Right atrium auricular region (tissue), 2 donors: ENCODE results near the gene KNG1. TPM values are rescaled to one million over a fixed set of nuclear protein-coding genes. Genes with fewer than 3 reads are reported as not detected.
"Not testable (repeated sequence)": the region's sequence is repeated elsewhere in the genome, so short reads cannot be mapped to it uniquely, and the experiment has no call there.

Experiments used
- DNase-seq: peaks from one replicate; pipeline ENCODE4 v3.0.0-alpha.2; 2019; ENCODE audit warnings: low spot score
- H3K27ac ChIP-seq, 2 donors: fragments of 200-600 bp; sonication (generic); 1 replicate in 1 of 2; 2 replicates in 1 of 2; pipeline ENCODE4 v1.5.1; 2016 to 2019
- H3K27me3 ChIP-seq, 2 donors: fragments of 200-600 bp; sonication (generic); one replicate each; pipeline versions ENCODE4 v1.5.1 to v1.6.0; 2017 to 2019
- H3K36me3 ChIP-seq: fragments of 200-600 bp; sonication (generic); one replicate; pipeline ENCODE4 v1.5.1; 2016
- H3K4me1 ChIP-seq, 2 donors: fragments of 200-600 bp; sonication (generic); one replicate each; pipeline versions ENCODE4 v1.5.1 to v1.6.0; 2017 to 2019
- H3K4me3 ChIP-seq, 2 donors: fragments of 200-600 bp; sonication (generic); 1 replicate in 1 of 2; 2 replicates in 1 of 2; pipeline ENCODE4 v1.5.1; 2017 to 2019; ENCODE audit warnings: mild to moderate bottlenecking in 1 of 2, moderate library complexity in 1 of 2
- H3K9me3 ChIP-seq, 2 donors: fragments of 200-600 bp; sonication (generic); one replicate each; pipeline ENCODE4 v1.5.1; 2019
- CTCF ChIP-seq, 2 donors: fragments of 200-600 bp; sonication (generic); IDR thresholded peaks; one replicate each; pipeline ENCODE4 v1.5.1; 2019; ENCODE audit warnings: antibody characterized with exemption in 2 of 2
- total RNA-seq, 2 donors: library from RNA; depleted of rRNA; stranded (reverse); fragments of >200 nt; gene quantifications; one replicate each; pipeline ENCODE4 v1.1.0, GENCODE V29; 2016

Gene KNG1
- total RNA-seq, 2 donors from 2014 or later: 0.59 TPM; not detected in 1

GRCh38 chr3:186679151-186679550, 38.0 kb upstream of the KNG1 start:
- H3K9me3 ChIP-seq: no peaks in the 10 kb centered on the region
- H3K27ac ChIP-seq: no peak overlapping the region
- H3K4me3 ChIP-seq: no peak overlapping the region
- DNase-seq: no peak
- no peaks in the 10 kb centered on the region for H3K4me1 ChIP-seq
- TF ChIP-seq CTCF (IDR thresholded peaks at IDR 0.05): no peak
- no peaks in the 10 kb centered on the region for H3K27me3 ChIP-seq
- no peaks in the 10 kb centered on the region for H3K36me3 ChIP-seq

DNA sequence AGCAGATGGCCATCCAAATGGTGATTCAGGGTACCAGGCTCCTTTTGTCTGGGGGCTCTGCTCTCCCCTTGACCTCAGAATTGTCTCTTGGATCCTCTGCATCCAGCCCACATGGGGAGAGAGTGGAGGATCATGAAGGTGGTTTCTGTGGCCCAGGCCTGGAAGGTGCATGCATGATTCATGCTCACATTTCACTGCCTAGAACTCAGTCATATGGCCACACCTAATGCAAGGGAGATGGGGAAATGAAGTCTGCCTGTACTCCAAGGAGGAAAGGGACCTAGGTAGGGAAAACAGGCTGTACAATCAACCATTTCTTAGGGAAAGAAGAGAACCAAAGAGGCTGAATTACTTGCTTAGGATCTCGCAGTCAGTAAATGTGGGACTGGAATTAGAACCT, 36.3 kb upstream of the KNG1 start:
- no peak for TF ChIP-seq CTCF (IDR thresholded peaks at IDR 0.05)
- Histone ChIP-seq H3K9me3 (no peaks in the 10 kb centered on the region), H3K4me1 (no peaks in the 10 kb centered on the region), H3K36me3 (no peaks in the 10 kb centered on the region), H3K27ac (no peak overlapping the region), H3K4me3 (no peak overlapping the region), H3K27me3 (no peaks in the 10 kb centered on the region)
- no peak for DNase-seq

GRCh38 chr3:186682812-186683211, 34.3 kb upstream of the KNG1 start:
- H3K4me3 ChIP-seq: no peak overlapping the region
- H3K4me1 ChIP-seq: no peaks in the 10 kb centered on the region
- TF ChIP-seq CTCF (IDR thresholded peaks at IDR 0.05): no peak
- no peaks in the 10 kb centered on the region for H3K27me3 ChIP-seq
- no peaks in the 10 kb centered on the region for H3K36me3 ChIP-seq
- DNase-seq: no peak
- no peak overlapping the region for H3K27ac ChIP-seq
- no peaks in the 10 kb centered on the region for H3K9me3 ChIP-seq

DNA sequence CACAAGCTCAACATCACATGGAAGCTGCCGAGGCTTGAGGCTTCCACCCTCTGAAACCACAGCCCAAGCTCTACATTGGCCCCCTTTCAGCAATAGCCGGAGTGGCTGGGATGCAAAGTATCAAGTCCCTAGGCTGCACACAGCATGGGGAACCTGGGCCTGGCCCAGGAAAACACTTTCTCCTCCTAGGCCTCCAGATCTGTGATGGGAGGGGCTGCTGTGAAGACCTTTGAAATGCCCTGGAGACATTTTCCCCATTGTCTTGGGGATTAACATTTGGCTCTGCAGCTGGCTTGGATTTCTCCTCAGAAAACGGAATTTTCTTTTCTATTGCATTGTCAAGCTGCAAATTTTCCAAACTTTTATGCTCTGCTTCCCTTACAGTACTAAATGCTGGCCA, 33.2 kb upstream of the KNG1 start:
- DNase-seq: no peak
- no peaks in the 10 kb centered on the region for H3K9me3 ChIP-seq
- H3K4me3 ChIP-seq: no peak overlapping the region
- no peaks in the 10 kb centered on the region for H3K4me1 ChIP-seq
- no peaks in the 10 kb centered on the region for H3K36me3 ChIP-seq
- no peaks in the 10 kb centered on the region for H3K27me3 ChIP-seq
- no peak overlapping the region for H3K27ac ChIP-seq
- no peak for TF ChIP-seq CTCF (IDR thresholded peaks at IDR 0.05)

DNA sequence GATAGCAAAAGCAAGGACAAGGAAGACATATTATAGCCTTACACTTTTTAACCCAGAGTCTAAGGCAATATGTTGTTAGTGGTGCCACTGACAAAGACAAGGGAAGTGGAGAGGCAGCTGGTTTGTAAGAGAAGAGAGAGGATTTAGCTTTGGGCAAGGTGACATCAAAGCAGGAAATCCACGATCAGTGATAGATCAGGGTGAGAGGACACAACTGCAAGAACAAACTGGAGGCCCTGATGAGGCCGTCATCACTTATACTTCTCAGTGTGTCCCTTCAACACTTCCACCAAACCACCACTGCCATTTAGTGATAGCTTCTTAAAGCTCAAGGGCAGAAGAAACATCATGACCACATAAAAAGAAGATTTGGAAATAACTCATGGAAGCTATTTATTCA, 30.7 kb upstream of the KNG1 start:
- DNase-seq: not testable (repeated sequence)

GRCh38 chr3:186687120-186687651, 30.0 kb upstream of the KNG1 start:
- DNase-seq: no peak
- Histone ChIP-seq H3K27me3 (no peaks in the 10 kb centered on the region), H3K4me3 (no peak overlapping the region), H3K36me3 (no peaks in the 10 kb centered on the region), H3K9me3 (no peaks in the 10 kb centered on the region), H3K4me1 (no peaks in the 10 kb centered on the region), H3K27ac (no peak overlapping the region)
- no peak for TF ChIP-seq CTCF (IDR thresholded peaks at IDR 0.05)

More for the DNA sequence above, 30.7 kb upstream of the KNG1 start:
- H3K27ac ChIP-seq, H3K27me3 ChIP-seq, H3K9me3 ChIP-seq, H3K4me1 ChIP-seq, H3K4me3 ChIP-seq, H3K36me3 ChIP-seq: not testable (repeated sequence)

DNA sequence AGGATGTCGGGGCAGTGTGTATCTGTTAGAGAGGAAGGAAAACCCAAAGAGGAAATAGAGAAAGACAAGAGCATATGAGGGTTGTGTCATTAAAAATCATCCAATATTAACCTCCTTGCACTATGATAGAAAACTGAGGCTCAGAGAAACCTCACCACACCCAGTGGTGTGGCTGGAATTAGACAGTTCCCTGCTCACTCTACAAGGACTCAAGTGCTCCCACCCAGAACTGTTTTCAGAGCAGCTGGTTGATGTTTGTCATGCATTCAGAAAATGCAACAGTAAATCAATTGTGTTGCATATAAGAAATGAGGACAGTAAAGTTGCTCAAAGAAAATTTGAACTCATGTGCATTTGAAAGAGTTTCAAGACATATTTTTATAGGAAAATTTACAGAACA, 26.9 kb upstream of the KNG1 start:
- not testable (repeated sequence) for H3K4me1 ChIP-seq, H3K27me3 ChIP-seq, DNase-seq, H3K9me3 ChIP-seq, H3K36me3 ChIP-seq, H3K27ac ChIP-seq, H3K4me3 ChIP-seq
